Stomach (tissue), 4 donors: ENCODE data around the gene CGN.

ENCODE experiments used
- CTCF ChIP-seq, 7 experiments: fragments of 450-650 bp in 4 of 7; fragments of 200-600 bp in 3 of 7; sonication (generic) in 3 of 7; IDR thresholded peaks; one replicate each; pipeline ENCODE4 v1.5.1; 2016 to 2019; ENCODE audit warnings: antibody characterized with exemption in 7 of 7, control low read depth in 2 of 7, mild to moderate bottlenecking in 1 of 7
- POLR2A ChIP-seq, 4 donors: fragments of 450-650 bp; IDR thresholded peaks; one replicate each; pipeline ENCODE4 v1.6.1; 2016; ENCODE audit warnings: antibody characterized with exemption in 4 of 4, control low read depth in 2 of 4, mild to moderate bottlenecking in 1 of 4, moderate library complexity in 1 of 4
- POLR2AphosphoS5 ChIP-seq, 3 donors: sonication (generic); formaldehyde crosslinking; IDR thresholded peaks; one replicate each; pipeline ENCODE4 v1.6.1; 2016; ENCODE audit warnings: antibody characterized with exemption in 3 of 3

DNA sequence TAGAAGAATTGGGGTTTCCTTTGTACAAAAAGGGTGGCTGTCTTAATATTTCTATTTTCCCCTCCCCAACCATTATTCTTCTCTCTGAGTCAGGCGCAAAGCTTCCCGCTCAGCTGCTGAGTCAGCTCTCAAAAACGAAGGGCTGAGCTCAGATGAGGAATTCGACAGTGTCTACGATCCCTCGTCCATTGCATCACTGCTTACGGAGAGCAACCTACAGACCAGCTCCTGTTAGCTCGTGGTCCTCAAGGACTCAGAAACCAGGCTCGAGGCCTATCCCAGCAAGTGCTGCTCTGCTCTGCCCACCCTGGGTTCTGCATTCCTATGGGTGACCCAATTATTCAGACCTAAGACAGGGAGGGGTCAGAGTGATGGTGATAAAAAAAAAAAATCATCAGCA is 25.9 kb downstream of the CGN start:
- no peak for TF ChIP-seq CTCF (IDR thresholded peaks at IDR 0.05)
- TF ChIP-seq POLR2AphosphoS5 (IDR thresholded peaks at IDR 0.05), result no peak
- no peak for TF ChIP-seq POLR2A (IDR thresholded peaks at IDR 0.05)
